Kidney (tissue), 14 donors: ENCODE data around the gene EID3. TPM values are rescaled to one million over a fixed set of nuclear protein-coding genes. Genes with fewer than 3 reads are reported as not detected.
"Not testable (repeated sequence)": the region's sequence is repeated elsewhere in the genome, so short reads cannot be mapped to it uniquely, and the experiment has no call there.

Experiments used
- DNase-seq, 5 donors: peaks; one replicate each; pipeline ENCODE4 v3.0.0-alpha.2; 2013 to 2020
- FAIRE-seq: peaks from 2 replicates; lab custom pipeline; 2012; peaks lifted over from hg19 to GRCh38; lab: Jason Lieb, UNC
- H3K27ac ChIP-seq, 2 donors: one replicate each; pipeline ENCODE4 v1.7.0; 2013; ENCODE audit warnings: low read depth in 2 of 2, low read length in 2 of 2, inconsistent platforms in 1 of 2
- H3K27me3 ChIP-seq: one replicate; pipeline ENCODE4 v1.7.1; 2013; ENCODE audit warnings: low read length, inconsistent platforms; ENCODE audit not compliant: control insufficient read depth, insufficient read depth
- H3K36me3 ChIP-seq, 3 donors: one replicate each; pipeline versions ENCODE4 v1.7.0 to v1.7.1; 2013; ENCODE audit warnings: low read length in 3 of 3, control low read depth in 1 of 3, inconsistent platforms in 1 of 3; ENCODE audit not compliant: insufficient read depth in 3 of 3, control insufficient read depth in 2 of 3
- H3K4me1 ChIP-seq, 3 donors: one replicate each; pipeline versions ENCODE4 v1.7.0 to v1.7.1; 2013; ENCODE audit warnings: low read length in 3 of 3, inconsistent platforms in 1 of 3, low read depth in 1 of 3; ENCODE audit not compliant: control insufficient read depth in 2 of 3, insufficient read depth in 2 of 3
- H3K4me3 ChIP-seq, 3 donors: one replicate each; pipeline versions ENCODE4 v1.7.0 to v1.8.1; 2013; ENCODE audit warnings: low read length in 3 of 3, control low read depth in 1 of 3, inconsistent platforms in 1 of 3
- H3K9ac ChIP-seq, 3 donors: one replicate each; pipeline versions ENCODE4 v1.7.0 to v1.7.1; 2013; ENCODE audit warnings: low read length in 3 of 3, control low read depth in 1 of 3, inconsistent platforms in 1 of 3
- H3K9me3 ChIP-seq, 3 donors: one replicate each; pipeline versions ENCODE4 v1.7.0 to v1.7.1; 2013; ENCODE audit warnings: low read length in 3 of 3, control low read depth in 1 of 3, inconsistent platforms in 1 of 3; ENCODE audit not compliant: control insufficient read depth in 2 of 3, insufficient read depth in 1 of 3
- CTCF ChIP-seq: IDR thresholded peaks from 3 replicates; pipeline ENCODE4 v1.5.1; 2012; ENCODE audit warnings: mild to moderate bottlenecking, moderate library complexity, borderline replicate concordance; ENCODE audit not compliant: insufficient read depth; ENCODE audit errors: extremely low read depth
- intact Hi-C: fragments of 100-400 bp; cut with DNase I; formaldehyde crosslinking; loops from one replicate; pipeline ENCODE4 v1.11.1; 2022
- polyA plus RNA-seq: library from polyadenylated mRNA; stranded (reverse); fragments of 350-450 nt; fragmentation: Illumina TruSeq; extraction: RNeasy Lipid Tissue Mini Kit (QIAGEN cat#74804); gene quantifications from one replicate; pipeline ENCODE4 v1.2.3, GENCODE V29; 2014; ENCODE audit warnings: low read depth, low replicate concordance; ENCODE audit not compliant: insufficient read depth
- total RNA-seq: library from RNA; stranded (reverse); fragmentation: NEBNext Ultra II Directional; extraction: Animal tissue kit (Norgen Biotek cat#: 25700); gene quantifications from one replicate; pipeline ENCODE4 v1.2.1, GENCODE V29; 2021
- donor health status: control.
- donor health status: control.
- donor health status: control.
- donor health status: control.
- donor health status: control.
- donor health status: DM: yes; HTN: yes; CAD: no.
- donor health status: Normal renal cell carcinoma (clear cell type).

EID3 gene
- total and polyA plus RNA-seq, 2 donors from 2014 or later = 0.90 to 5.0 TPM

GRCh38 chr12:104263026-104263425 is 40.5 kb upstream of the EID3 start:
- Histone ChIP-seq H3K9me3 (no peaks in the 10 kb centered on the region), H3K27ac (no peak overlapping the region), H3K27me3 (no peaks in the 10 kb centered on the region), H3K4me1 (no peaks in the 10 kb centered on the region), H3K9ac (no peak overlapping the region), H3K4me3 (no peak overlapping the region), H3K36me3 (no peaks in the 10 kb centered on the region)
- intact Hi-C loops = no loop called here
- no peak for DNase-seq
- TF ChIP-seq CTCF = no peak
- FAIRE-seq = no peak

- Histone ChIP-seq H3K4me1 (no peaks in the 10 kb centered on the region), H3K9ac (no peak overlapping the region), H3K9me3 (no peaks in the 10 kb centered on the region), H3K4me3 (no peak overlapping the region), H3K27ac (no peak overlapping the region), H3K36me3 (no peaks in the 10 kb centered on the region), H3K27me3 (no peaks in the 10 kb centered on the region)
- no peak for TF ChIP-seq CTCF
- intact Hi-C loops = no loop called here
- no peak for DNase-seq
- no peak for FAIRE-seq
Observed at GRCh38 chr12:104263580-104264358, 39.8 kb upstream of the EID3 start.

GRCh38 chr12:104265436-104265835 is 38.1 kb upstream of the EID3 start:
- intact Hi-C loops, DNase-seq: not testable (repeated sequence)

GRCh38 chr12:104272938-104273337 is 30.6 kb upstream of the EID3 start:
- Histone ChIP-seq H3K27ac (no peak overlapping the region), H3K9ac (no peak overlapping the region), H3K4me3 (no peak overlapping the region), H3K27me3 (no peaks in the 10 kb centered on the region), H3K4me1 (no peaks in the 10 kb centered on the region), H3K9me3 (no peaks in the 10 kb centered on the region), H3K36me3 (no peaks in the 10 kb centered on the region)
- no peak for FAIRE-seq
- TF ChIP-seq CTCF = no peak
- no peak for DNase-seq
- intact Hi-C loops = no loop called here

More at GRCh38 chr12:104265436-104265835, 38.1 kb upstream of the EID3 start:
- not testable (repeated sequence) for H3K4me1 ChIP-seq, H3K9ac ChIP-seq, FAIRE-seq, H3K27ac ChIP-seq, H3K36me3 ChIP-seq, H3K4me3 ChIP-seq, H3K9me3 ChIP-seq, H3K27me3 ChIP-seq
